ENCODE data around the gene DTD1. TPM values are rescaled to one million over a fixed set of nuclear protein-coding genes. Genes with fewer than 3 reads are reported as not detected.

Gene DTD1
- total and polyA plus RNA-seq, 2 of the 13 experiments (the other 11 are each of a cell fraction or from before 2014, with no cell fraction given), result 41.2 to 79.3 TPM

- TF ChIP-seq TFAP4 (IDR thresholded peaks at IDR 0.05; ENCODE audit: borderline replicate concordance, low read depth) (peak; percentile 73; the same call in 1 of the 2 replicates), ATF6 (CRISPR knock-in tag; conservative IDR thresholded peaks at IDR 0.05) (no peak), HNF1A (IDR thresholded peaks at IDR 0.05; ENCODE audit: low read depth) (peak; percentile 12; the same call in 1 of the 2 replicates), HNF1A (CRISPR knock-in tag; IDR thresholded peaks at IDR 0.05; ENCODE audit: borderline replicate concordance) (peak; percentile 72; the same call in 1 of the 2 replicates), FOXK1 (CRISPR knock-in tag; IDR thresholded peaks at IDR 0.05; ENCODE audit: borderline replicate concordance, low read depth) (peak; percentile 89; the same call in 1 of the 2 replicates), ZBTB14 (CRISPR knock-in tag; IDR thresholded peaks at IDR 0.05) (peak; percentile 53; the same call in 1 of the 2 replicates), ZNF251 (CRISPR knock-in tag; IDR thresholded peaks at IDR 0.05) (peak; percentile 76; the same call in 1 of the 2 replicates), ZNF7 (CRISPR knock-in tag; IDR thresholded peaks at IDR 0.05) (no peak), ZNF563 (CRISPR knock-in tag; IDR thresholded peaks at IDR 0.05) (peak; percentile 79; the same call in 1 of the 2 replicates), MXD4 (CRISPR knock-in tag; IDR thresholded peaks at IDR 0.05) (peak; percentile 91), ZBTB42 (CRISPR knock-in tag; IDR thresholded peaks at IDR 0.05) (no peak; the same call in none of the 2 replicates), FOXK2 (IDR thresholded peaks at IDR 0.05) (no peak; the same call in 1 of the 2 replicates), SP2 (CRISPR knock-in tag; IDR thresholded peaks at IDR 0.05) (peak; percentile 98), NFYC (CRISPR knock-in tag; IDR thresholded peaks at IDR 0.05) (peak; percentile 81), ZNF75D (CRISPR knock-in tag; IDR thresholded peaks at IDR 0.05; ENCODE audit: borderline replicate concordance) (no peak), CREM (IDR thresholded peaks at IDR 0.05) (peak; percentile 93), CREM (CRISPR knock-in tag; IDR thresholded peaks at IDR 0.05) (peak; percentile 8; the same call in 1 of the 2 replicates), HHEX (CRISPR knock-in tag; IDR thresholded peaks at IDR 0.05) (0 out of 2 replicates have a peak, but pooled peaks have one; percentile 17), ZBTB49 (CRISPR knock-in tag; IDR thresholded peaks at IDR 0.05; ENCODE audit: borderline replicate concordance) (peak; percentile 90)
Observed at GRCh38 chr20:18566892-18567738, 20.7 kb upstream of the DTD1 start, which contains the start of gene SMIM26 (continued).
